AG10803 (cell line): ENCODE measurements around the gene C10orf95.

Experiments used
- DNase-seq: peaks from one replicate; pipeline ENCODE4 v3.0.0; 2010; ENCODE audit warnings: low read depth
- H3K4me3 ChIP-seq: 2 replicates; pipeline ENCODE4 v1.5.1; 2011; ENCODE audit warnings: mild to moderate bottlenecking, low read length, control low read depth
- CTCF ChIP-seq: conservative IDR thresholded peaks from 2 replicates; pipeline ENCODE4 v1.5.1; 2011; ENCODE audit warnings: mild to moderate bottlenecking, low read length, control low read depth, inconsistent platforms

Gene C10orf95

GRCh38 chr10:102465466-102465865 lies 14.1 kb upstream of the C10orf95 start:
- H3K4me3 ChIP-seq: no peak overlapping the region
- TF ChIP-seq CTCF: no peak
- DNase-seq: no peak

GRCh38 chr10:102463983-102464382 lies 12.6 kb upstream of the C10orf95 start:
- no peak overlapping the region for H3K4me3 ChIP-seq
- no peak for TF ChIP-seq CTCF
- DNase-seq: no peak

GRCh38 chr10:102462512-102463054 lies 11.2 kb upstream of the C10orf95 start:
- no peak for DNase-seq
- no peak overlapping the region for H3K4me3 ChIP-seq
- no peak for TF ChIP-seq CTCF

- peak overlapping the region; percentile 63 for H3K4me3 ChIP-seq
- TF ChIP-seq CTCF: no peak
- DNase-seq: peak; percentile 63
These were observed 10.1 kb upstream of the C10orf95 start for GRCh38 chr10:102461187-102462054.

- no peak for TF ChIP-seq CTCF
- no peak for DNase-seq
- peak overlapping the region; percentile 63 for H3K4me3 ChIP-seq
These were observed 9.5 kb upstream of the C10orf95 start for GRCh38 chr10:102460836-102461186.

GRCh38 chr10:102458656-102459055 lies 7.3 kb upstream of the C10orf95 start:
- no peak overlapping the region for H3K4me3 ChIP-seq
- no peak for TF ChIP-seq CTCF
- no peak for DNase-seq

- DNase-seq: no peak
- no peak for TF ChIP-seq CTCF
- no peak overlapping the region for H3K4me3 ChIP-seq
These were observed 6.3 kb upstream of the C10orf95 start for GRCh38 chr10:102457591-102458150.
